ENCODE results near the gene CNTF.

GRCh38 chr11:58656348-58656747 lies 33.9 kb downstream of the CNTF start:
- TF ChIP-seq NR2C2 (CRISPR knock-in tag; IDR thresholded peaks at IDR 0.05) (no peak), CTCF (IDR thresholded peaks at IDR 0.05) (no peak), KAT7 (CRISPR knock-in tag; IDR thresholded peaks at IDR 0.05; ENCODE audit: borderline replicate concordance) (no peak), JUN (CRISPR knock-in tag; IDR thresholded peaks at IDR 0.05) (no peak), NFYB (CRISPR knock-in tag; conservative IDR thresholded peaks at IDR 0.05; ENCODE audit: low read depth) (no peak), E2F4 (CRISPR knock-in tag; IDR thresholded peaks at IDR 0.05; ENCODE audit: borderline replicate concordance, low read depth) (no peak), SMAD4 (CRISPR knock-in tag; IDR thresholded peaks at IDR 0.05) (no peak), ZBTB21 (CRISPR knock-in tag; IDR thresholded peaks at IDR 0.05; ENCODE audit: borderline replicate concordance) (no peak), TEAD4 (CRISPR knock-in tag; IDR thresholded peaks at IDR 0.05) (no peak), NR3C1 (CRISPR knock-in tag; conservative IDR thresholded peaks at IDR 0.05; ENCODE audit: low read depth) (no peak), ZNF263 (CRISPR knock-in tag; IDR thresholded peaks at IDR 0.05; ENCODE audit: low read depth) (no peak), CREM (CRISPR knock-in tag; IDR thresholded peaks at IDR 0.05) (no peak), GTF2I (CRISPR knock-in tag; conservative IDR thresholded peaks at IDR 0.05) (no peak)
- TF ChIP-seq, protein P1, sequence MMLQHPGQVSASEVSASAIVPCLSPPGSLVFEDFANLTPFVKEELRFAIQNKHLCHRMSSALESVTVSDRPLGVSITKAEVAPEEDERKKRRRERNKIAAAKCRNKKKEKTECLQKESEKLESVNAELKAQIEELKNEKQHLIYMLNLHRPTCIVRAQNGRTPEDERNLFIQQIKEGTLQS (CRISPR knock-in tag; conservative IDR thresholded peaks at IDR 0.05), result no peak
